GM23248 (cell line): ENCODE results near the gene TRPC4AP. TPM values are rescaled to one million over a fixed set of nuclear protein-coding genes. Genes with fewer than 3 reads are reported as not detected.

ENCODE experiments used
- DNase-seq: peaks from one replicate; pipeline ENCODE4 v3.0.0-alpha.2; 2015
- H2AFZ ChIP-seq: fragments of 200-600 bp; sonication (generic); 2 replicates; pipeline ENCODE4 v1.6.1; 2016; ENCODE audit warnings: antibody characterized with exemption
- H3F3A ChIP-seq: fragments of 200-600 bp; sonication (generic); 2 replicates; pipeline ENCODE4 v1.6.1; 2016; ENCODE audit warnings: mild to moderate bottlenecking, antibody characterized with exemption, mixed run types; ENCODE audit not compliant: insufficient read depth
- H3K27ac ChIP-seq: fragments of 200-600 bp; sonication (generic); 2 replicates; pipeline ENCODE4 v1.5.1; 2016; ENCODE audit warnings: mild to moderate bottlenecking
- H3K27me3 ChIP-seq: fragments of 200-600 bp; sonication (generic); replicated peaks from 2 replicates; pipeline ENCODE4 v1.6.1; 2016; ENCODE audit warnings: mild to moderate bottlenecking; ENCODE audit not compliant: insufficient read depth
- H3K36me3 ChIP-seq: fragments of 200-600 bp; sonication (generic); 2 replicates; pipeline ENCODE4 v1.6.1; 2016; ENCODE audit warnings: low read depth, mild to moderate bottlenecking
- H3K4me1 ChIP-seq: fragments of 200-600 bp; sonication (generic); 2 replicates; pipeline ENCODE4 v1.6.1; 2016; ENCODE audit warnings: mild to moderate bottlenecking; ENCODE audit not compliant: insufficient read depth
- H3K4me2 ChIP-seq: fragments of 200-600 bp; sonication (generic); one replicate; pipeline ENCODE4 v1.6.1; 2016; ENCODE audit warnings: mild to moderate bottlenecking; ENCODE audit not compliant: unreplicated experiment
- H3K4me3 ChIP-seq: fragments of 200-600 bp; sonication (generic); 2 replicates; pipeline ENCODE4 v1.5.1; 2016; ENCODE audit warnings: mild to moderate bottlenecking
- H3K79me2 ChIP-seq: fragments of 200-600 bp; sonication (generic); 2 replicates; pipeline ENCODE4 v1.6.1; 2016; ENCODE audit warnings: mild to moderate bottlenecking; ENCODE audit not compliant: insufficient read depth
- H3K9ac ChIP-seq: fragments of 200-600 bp; sonication (generic); 2 replicates; pipeline ENCODE4 v1.6.1; 2016; ENCODE audit warnings: mild to moderate bottlenecking
- H3K9me2 ChIP-seq: fragments of 200-600 bp; sonication (generic); 2 replicates; pipeline ENCODE4 v1.6.1; 2016; ENCODE audit warnings: mixed run types, mild to moderate bottlenecking, moderate library complexity; ENCODE audit not compliant: insufficient read depth
- H3K9me3 ChIP-seq: fragments of 200-600 bp; sonication (generic); one replicate; pipeline ENCODE4 v1.6.1; 2017; ENCODE audit warnings: low read depth
- H4K20me1 ChIP-seq: fragments of 200-600 bp; sonication (generic); 2 replicates; pipeline ENCODE4 v1.6.0; 2016; ENCODE audit not compliant: insufficient read depth
- EZH2 ChIP-seq: fragments of 200-600 bp; sonication (generic); IDR thresholded peaks from 2 replicates; pipeline ENCODE4 v1.6.1; 2018; ENCODE audit warnings: antibody characterized with exemption, mild to moderate bottlenecking; ENCODE audit not compliant: insufficient read depth, poor library complexity, severe bottlenecking
- EZH2phosphoT487 ChIP-seq: fragments of 200-600 bp; sonication (generic); IDR thresholded peaks from 2 replicates; pipeline ENCODE4 v1.6.1; 2018; ENCODE audit warnings: antibody characterized with exemption, moderate library complexity, mild to moderate bottlenecking, low read depth; ENCODE audit not compliant: insufficient read depth
- WGBS, 2 experiments: methylation state at CpG; one replicate each; pipeline ENCODE4 v1.1.6; 2015 to 2017; ENCODE audit warnings: low lambda C conversion rate in 2 of 2, low coverage in 1 of 2; ENCODE audit errors: missing lambda C conversion rate in 2 of 2; 5-methylcytosine and 5-hydroxymethylcytosine counted together
- in situ Hi-C: fragments of 300-500 bp; cut with MboI; formaldehyde crosslinking; loops from 2 replicates; pipeline ENCODE4 v1.15.0; 2020
- polyA plus RNA-seq: library from polyadenylated mRNA; unstranded; fragments of >200 nt; fragmentation: Nextera tagmentation; extraction: Ambion mirVana; gene quantifications from 2 replicates; pipeline ENCODE4 v1.2.1, GENCODE V29; 2016
- total RNA-seq: library from RNA; depleted of rRNA; stranded (reverse); fragments of >200 nt; shearing (Covaris generic); gene quantifications from 2 replicates; pipeline ENCODE4 v1.2.3, GENCODE V29; 2014; rRNA removed

TRPC4AP gene
- 57.0 and 63.4 TPM in 2 replicates for total RNA-seq
- 92.7 and 93.4 TPM in 2 replicates for polyA plus RNA-seq

GRCh38 chr20:35092524-35093266 is at the start of gene TRPC4AP:
Gene TRPC4AP (minus strand): TSS chr20:35092807. CDS start chr20:35092781, 26 bp downstream.
- H3K4me1 ChIP-seq = peaks cover 32% of the 10 kb centered on the region
- TF ChIP-seq EZH2phosphoT487 (no peak), EZH2 (no peak)
- peak; percentile 95 for DNase-seq
- 0 to 1% methylated on average over 54 to 62 of the region's 69 CpGs for WGBS, 2 experiments
- peaks cover 30% of the 10 kb centered on the region for H3F3A ChIP-seq
- no peaks in the 10 kb centered on the region for H3K27me3 ChIP-seq
- H3K27ac ChIP-seq = peak within 1 kb of the TSS; percentile 92
- H3K36me3 ChIP-seq = no peaks in the 10 kb centered on the region
- peaks cover 11% of the 10 kb centered on the region for H4K20me1 ChIP-seq
- peak within 1 kb of the TSS; percentile 92 for H3K4me3 ChIP-seq
- no peaks in the 10 kb centered on the region for H3K9me3 ChIP-seq
- in situ Hi-C loops = no loop called here
- no peaks in the 10 kb centered on the region for H3K9me2 ChIP-seq
- peak within 1 kb of the TSS; percentile 98 for H2AFZ ChIP-seq
- peak within 1 kb of the TSS; percentile 100 for H3K4me2 ChIP-seq
- H3K79me2 ChIP-seq = peaks cover 49% of the 10 kb centered on the region
- peak within 1 kb of the TSS; percentile 97 for H3K9ac ChIP-seq

GRCh38 chr20:35135867-35136586 is 43.4 kb upstream of the TRPC4AP start:
- Histone ChIP-seq H3K9me2 (no peaks in the 10 kb centered on the region), H3K27me3 (no peaks in the 10 kb centered on the region), H3K36me3 (peaks cover 11% of the 10 kb centered on the region; the same call in 1 of the 2 replicates), H3K79me2 (no peaks in the 10 kb centered on the region), H3K9me3 (no peaks in the 10 kb centered on the region), H4K20me1 (no peaks in the 10 kb centered on the region), H3K4me2 (peak overlapping the region; percentile 9), H3F3A (peaks cover 24% of the 10 kb centered on the region), H3K27ac (peak overlapping the region; percentile 76), H2AFZ (no peak overlapping the region), H3K4me1 (peaks cover 20% of the 10 kb centered on the region), H3K9ac (peak overlapping the region; percentile 46), H3K4me3 (0 out of 2 replicates have a peak overlapping the region, but pooled peaks have one; percentile 27)
- WGBS, 2 experiments = 21 to 23% methylated on average over 11 of the region's 11 CpGs
- TF ChIP-seq EZH2 (no peak), EZH2phosphoT487 (0 out of 2 replicates have a peak, but pooled peaks have one; percentile 64)
- peak; percentile 95 for DNase-seq
- in situ Hi-C loops = no loop called here

- no peak overlapping the region for H3K4me2 ChIP-seq
- no peak overlapping the region for H2AFZ ChIP-seq
- H3K27me3 ChIP-seq = no peaks in the 10 kb centered on the region
- H3K79me2 ChIP-seq = no peaks in the 10 kb centered on the region
- peaks cover 34% of the 10 kb centered on the region for H3F3A ChIP-seq
- H3K4me3 ChIP-seq = no peak overlapping the region
- in situ Hi-C loops = no loop called here
- H3K4me1 ChIP-seq = peaks cover 24% of the 10 kb centered on the region
- 93 to 95% methylated on average over 6 of the region's 6 CpGs for WGBS, 2 experiments
- H4K20me1 ChIP-seq = no peaks in the 10 kb centered on the region
- TF ChIP-seq EZH2phosphoT487 (no peak), EZH2 (no peak)
- no peaks in the 10 kb centered on the region for H3K9me3 ChIP-seq
- no peak overlapping the region for H3K27ac ChIP-seq
- H3K9ac ChIP-seq = no peak overlapping the region
- DNase-seq = no peak
- H3K9me2 ChIP-seq = no peaks in the 10 kb centered on the region
- peaks cover 7% of the 10 kb centered on the region; the same call in 1 of the 2 replicates for H3K36me3 ChIP-seq
Observed at GRCh38 chr20:35134880-35135279, 42.3 kb upstream of the TRPC4AP start.

- Histone ChIP-seq H3K4me2 (no peak overlapping the region), H3K36me3 (peaks cover 7% of the 10 kb centered on the region; the same call in 1 of the 2 replicates), H3K9me3 (no peaks in the 10 kb centered on the region), H2AFZ (no peak overlapping the region), H3K79me2 (no peaks in the 10 kb centered on the region), H3K9ac (no peak overlapping the region), H3K27ac (no peak overlapping the region), H3K4me1 (peaks cover 28% of the 10 kb centered on the region), H4K20me1 (no peaks in the 10 kb centered on the region), H3K9me2 (no peaks in the 10 kb centered on the region), H3F3A (peaks cover 37% of the 10 kb centered on the region), H3K4me3 (no peak overlapping the region), H3K27me3 (no peaks in the 10 kb centered on the region)
- WGBS, 2 experiments = 88 to 94% methylated on average over 9 of the region's 9 CpGs
- TF ChIP-seq EZH2 = no peak
- TF ChIP-seq EZH2phosphoT487 = no peak
- DNase-seq = no peak
- in situ Hi-C loops = no loop called here
Observed at GRCh38 chr20:35134472-35134871, 41.9 kb upstream of the TRPC4AP start.
